Measurements from ENCODE around the gene DMRTA1. TPM values are rescaled to one million over a fixed set of nuclear protein-coding genes. Genes with fewer than 3 reads are reported as not detected.

The DMRTA1 gene
- total and polyA plus RNA-seq, 2 of the 13 experiments (the other 11 are each of a cell fraction or from before 2014, with no cell fraction given) = 0.13 to 0.16 TPM

GRCh38 chr9:22463205-22463604, 16.6 kb downstream of the DMRTA1 start:
- no peaks in the 10 kb centered on the region for H3K79me2 ChIP-seq (ENCODE audit: insufficient read depth, low read length)
- no peaks in the 10 kb centered on the region for H3K9me3 ChIP-seq (ENCODE audit: low read length)
- intact Hi-C loops (cut with micrococcal nuclease; ENCODE audit: unreplicated experiment) (no loop called here), in situ Hi-C loops (cut with HindIII; ENCODE audit: extremely low pct_ligation_motif_present, low pct_unique_long_range_greater_than_20kb) (no loop called here)
- BruUV-seq (replicated peaks) = no TSS peak
- no peak overlapping the region for H3K4me2 ChIP-seq (ENCODE audit: low read depth, low read length)
- no peak overlapping the region for H3K27ac ChIP-seq (ENCODE audit: extremely low read length, insufficient read depth, low read length)
- WGBS (ENCODE audit: low lambda C conversion rate) = 0% methylated on average over 1 of the region's 1 CpG
- H3K9ac ChIP-seq (ENCODE audit: insufficient read depth, low read depth, low read length) = no peak overlapping the region
- no peak overlapping the region for H3K4me3 ChIP-seq (replicated peaks in 1 of 3; ENCODE audit: insufficient read depth in 1 of 3, low read depth in 2 of 3, low read length in 3 of 3)
- no peaks in the 10 kb centered on the region for H3K36me3 ChIP-seq (replicated peaks in 1 of 2; ENCODE audit: control insufficient read depth in 1 of 2, insufficient read depth in 2 of 2, low read length in 2 of 2)
- ATAC-seq (no peak), DNase-seq (ENCODE audit: low spot score) (no peak), FAIRE-seq (no peak)
- TF ChIP-seq ARID3A (IDR thresholded peaks at IDR 0.05; ENCODE audit: low read depth, low read length) (no peak), LCORL (IDR thresholded peaks at IDR 0.05) (no peak), LCORL (CRISPR knock-in tag; IDR thresholded peaks at IDR 0.05) (no peak), GABPA (IDR thresholded peaks at IDR 0.05; ENCODE audit: low read depth, low read length) (no peak), GABPA (CRISPR knock-in tag; IDR thresholded peaks at IDR 0.05; ENCODE audit: low read depth) (no peak), HNRNPH1 (optimal IDR thresholded peaks at IDR 0.05; ENCODE audit: low read depth, low read length) (no peak), RAD51 (IDR thresholded peaks at IDR 0.05; ENCODE audit: borderline replicate concordance) (no peak), RFXAP (CRISPR knock-in tag; IDR thresholded peaks at IDR 0.05; ENCODE audit: borderline replicate concordance) (no peak), KLF6 (CRISPR knock-in tag; IDR thresholded peaks at IDR 0.05) (no peak), ZNF468 (CRISPR knock-in tag; IDR thresholded peaks at IDR 0.05) (no peak), JUND (CRISPR knock-in tag; IDR thresholded peaks at IDR 0.05) (no peak), ZNF703 (CRISPR knock-in tag; IDR thresholded peaks at IDR 0.05; ENCODE audit: borderline replicate concordance) (no peak), E2F2 (CRISPR knock-in tag; IDR thresholded peaks at IDR 0.05; ENCODE audit: borderline replicate concordance) (no peak), KMT2A (CRISPR knock-in tag; IDR thresholded peaks at IDR 0.05) (no peak), THYN1 (CRISPR knock-in tag; IDR thresholded peaks at IDR 0.05; ENCODE audit: borderline replicate concordance, low read depth) (no peak), ZNF260 (CRISPR knock-in tag; IDR thresholded peaks at IDR 0.05; ENCODE audit: borderline replicate concordance, low read depth) (no peak), ZNF781 (CRISPR knock-in tag; IDR thresholded peaks at IDR 0.05; ENCODE audit: borderline replicate concordance, not compliant biosample characterization) (no peak)
- no peaks in the 10 kb centered on the region for H3K4me1 ChIP-seq (ENCODE audit: insufficient read depth, low read length)
- H4K20me1 ChIP-seq (ENCODE audit: insufficient read depth, low read length) = no peaks in the 10 kb centered on the region
- H2AFZ ChIP-seq (ENCODE audit: low read length) = no peak overlapping the region
- CTCF ChIA-PET (ENCODE audit: low intra/inter-chr PET ratio, low total read pairs) = no interaction called here
- H3K27me3 ChIP-seq (ENCODE audit: control insufficient read depth in 1 of 2, insufficient read depth in 2 of 2, low read length in 2 of 2) = no peaks in the 10 kb centered on the region; a peak in 1 of 5 replicates
- POLR2A ChIA-PET = no interaction called here

All from HepG2 (cell line).